ENCODE data around the gene CYTH4.

DNA sequence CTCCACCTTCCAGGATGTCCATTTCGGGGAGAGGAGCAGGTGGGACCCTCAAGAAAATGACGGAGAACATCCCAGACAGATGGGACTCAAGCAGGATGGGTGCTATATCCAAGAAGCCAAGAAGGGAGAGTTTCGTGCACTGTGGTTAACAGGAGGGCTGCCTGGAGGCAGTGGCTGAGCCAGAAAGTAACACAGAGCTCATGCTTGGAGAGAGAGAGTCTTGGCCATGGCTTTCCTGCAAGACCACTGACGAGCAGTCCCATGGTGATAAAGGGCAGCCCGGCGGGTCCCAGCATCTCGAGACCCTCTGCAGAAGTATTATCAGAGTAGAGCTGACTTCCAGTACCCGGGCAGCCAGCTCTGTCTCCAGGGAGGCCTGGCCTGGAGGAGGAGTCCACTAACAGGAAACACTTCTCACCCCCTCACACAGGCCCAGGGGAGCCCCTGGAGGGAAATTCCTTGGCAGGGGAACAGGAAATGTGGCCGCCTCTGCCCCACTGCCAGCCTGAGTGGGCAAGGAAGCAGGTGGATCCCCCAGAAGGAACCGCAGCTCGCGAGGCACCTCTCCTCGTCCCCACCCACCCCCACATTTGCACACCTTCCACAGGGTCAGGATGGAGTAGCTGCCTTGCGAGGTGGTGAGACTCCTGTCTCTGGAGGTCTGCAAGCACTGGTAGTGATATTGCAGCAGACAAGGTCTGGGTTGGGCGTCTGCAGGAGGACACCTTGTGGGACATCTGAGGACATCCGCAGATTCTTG lies 32.2 kb downstream of the CYTH4 start:
- no peak for TF ChIP-seq POLR2A (IDR thresholded peaks at IDR 0.05)
- TF ChIP-seq, protein P1, sequence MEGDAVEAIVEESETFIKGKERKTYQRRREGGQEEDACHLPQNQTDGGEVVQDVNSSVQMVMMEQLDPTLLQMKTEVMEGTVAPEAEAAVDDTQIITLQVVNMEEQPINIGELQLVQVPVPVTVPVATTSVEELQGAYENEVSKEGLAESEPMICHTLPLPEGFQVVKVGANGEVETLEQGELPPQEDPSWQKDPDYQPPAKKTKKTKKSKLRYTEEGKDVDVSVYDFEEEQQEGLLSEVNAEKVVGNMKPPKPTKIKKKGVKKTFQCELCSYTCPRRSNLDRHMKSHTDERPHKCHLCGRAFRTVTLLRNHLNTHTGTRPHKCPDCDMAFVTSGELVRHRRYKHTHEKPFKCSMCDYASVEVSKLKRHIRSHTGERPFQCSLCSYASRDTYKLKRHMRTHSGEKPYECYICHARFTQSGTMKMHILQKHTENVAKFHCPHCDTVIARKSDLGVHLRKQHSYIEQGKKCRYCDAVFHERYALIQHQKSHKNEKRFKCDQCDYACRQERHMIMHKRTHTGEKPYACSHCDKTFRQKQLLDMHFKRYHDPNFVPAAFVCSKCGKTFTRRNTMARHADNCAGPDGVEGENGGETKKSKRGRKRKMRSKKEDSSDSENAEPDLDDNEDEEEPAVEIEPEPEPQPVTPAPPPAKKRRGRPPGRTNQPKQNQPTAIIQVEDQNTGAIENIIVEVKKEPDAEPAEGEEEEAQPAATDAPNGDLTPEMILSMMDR (IDR thresholded peaks at IDR 0.05) = no peak

Measured in uterus (tissue), 2 donors.